AG09309 (cell line): ENCODE measurements around the gene PLCB2.

ENCODE experiments used
- DNase-seq: peaks from one replicate; pipeline ENCODE4 v3.0.0-alpha.2; 2010; ENCODE audit warnings: low read depth
- H3K4me3 ChIP-seq: 2 replicates; pipeline ENCODE4 v1.5.1; 2011; ENCODE audit warnings: mild to moderate bottlenecking, low read depth, low read length, moderate library complexity; ENCODE audit not compliant: control insufficient read depth
- CTCF ChIP-seq: IDR thresholded peaks from 2 replicates; pipeline ENCODE4 v1.5.1; 2011; ENCODE audit warnings: mild to moderate bottlenecking, low read depth, low read length, inconsistent platforms; ENCODE audit not compliant: insufficient read depth, control insufficient read depth; ENCODE audit errors: missing control alignments

PLCB2 gene

DNA sequence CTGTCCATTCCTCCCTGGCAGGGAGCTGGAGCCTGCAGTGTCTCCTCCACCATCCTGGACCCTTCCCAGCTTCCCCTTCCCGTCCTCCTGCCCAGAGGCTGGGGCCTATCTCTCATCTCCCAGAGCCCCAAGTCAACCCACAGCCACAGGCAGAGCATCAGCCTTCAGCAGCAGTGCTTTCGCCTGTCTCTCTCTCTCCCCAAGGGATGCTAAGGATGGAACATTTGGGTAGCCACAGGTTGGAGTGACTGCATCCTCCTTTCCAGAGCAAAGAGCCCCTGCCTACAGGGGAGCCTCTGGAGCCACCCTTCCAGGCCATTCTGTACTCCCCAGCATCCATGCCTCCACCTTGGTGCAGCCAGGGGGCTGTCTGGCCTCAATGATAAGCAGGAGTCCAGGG, 4.2 kb downstream of the PLCB2 start:
- TF ChIP-seq CTCF: no peak
- H3K4me3 ChIP-seq: no peak overlapping the region
- DNase-seq: no peak

GRCh38 chr15:40302981-40303380, 4.8 kb downstream of the PLCB2 start:
- TF ChIP-seq CTCF: no peak
- H3K4me3 ChIP-seq: no peak overlapping the region
- DNase-seq: no peak

GRCh38 chr15:40302288-40302886, 5.3 kb downstream of the PLCB2 start:
- no peak overlapping the region for H3K4me3 ChIP-seq
- no peak for DNase-seq
- no peak for TF ChIP-seq CTCF

GRCh38 chr15:40301467-40302179, 6.1 kb downstream of the PLCB2 start:
- DNase-seq: no peak
- H3K4me3 ChIP-seq: no peak overlapping the region
- TF ChIP-seq CTCF: no peak

DNA sequence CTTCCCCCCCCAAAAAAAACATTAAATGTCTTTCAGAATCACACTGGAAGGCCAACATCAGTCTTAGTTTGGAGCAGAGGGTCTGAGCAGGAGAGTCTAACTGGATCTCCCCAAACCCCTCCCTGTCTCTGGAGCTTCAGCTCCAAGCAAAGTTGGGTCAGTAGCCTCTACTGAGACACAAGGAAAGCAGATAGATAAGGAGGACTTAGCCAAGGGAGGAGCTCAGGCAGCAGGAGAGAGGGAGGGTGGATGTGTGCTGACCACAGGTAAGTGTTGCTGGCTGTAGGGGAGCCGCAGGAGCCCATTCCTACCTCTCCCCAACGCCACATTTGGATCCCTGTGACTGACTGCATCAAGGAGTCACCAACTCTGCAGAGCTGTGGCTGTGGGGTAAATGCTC, 7.0 kb downstream of the PLCB2 start:
- TF ChIP-seq CTCF: no peak
- no peak overlapping the region for H3K4me3 ChIP-seq
- no peak for DNase-seq

- no peak overlapping the region for H3K4me3 ChIP-seq
- no peak for DNase-seq
- no peak for TF ChIP-seq CTCF
These were observed 7.4 kb downstream of the PLCB2 start for GRCh38 chr15:40300367-40300766.
